ENCODE data around the gene OR7G1.

DNA sequence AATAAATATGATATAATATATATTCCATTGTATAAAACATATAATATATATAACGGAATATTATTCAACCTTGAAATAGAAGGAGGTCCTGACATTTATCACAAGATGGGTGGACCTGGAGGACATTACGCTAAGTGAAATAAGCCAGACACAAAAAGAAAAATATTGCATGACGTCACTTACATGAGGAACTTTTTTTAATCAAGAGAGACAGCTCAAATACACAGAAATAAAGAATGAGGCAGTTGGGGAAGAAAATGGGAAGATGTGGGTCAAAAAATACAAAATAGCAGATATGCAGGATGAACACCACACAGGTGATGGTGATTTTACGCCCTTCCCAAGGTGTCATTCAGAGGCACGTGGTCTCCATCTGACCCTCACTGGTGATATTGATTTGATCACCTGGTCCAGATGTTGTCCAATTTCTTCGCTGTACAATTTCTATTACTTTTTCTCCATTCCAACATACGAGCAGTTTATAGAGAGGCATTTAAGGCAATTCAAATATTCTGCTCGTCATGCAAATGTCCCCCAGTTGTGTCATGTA, 24.1 kb upstream of the OR7G1 start:
- TF ChIP-seq, protein P1, sequence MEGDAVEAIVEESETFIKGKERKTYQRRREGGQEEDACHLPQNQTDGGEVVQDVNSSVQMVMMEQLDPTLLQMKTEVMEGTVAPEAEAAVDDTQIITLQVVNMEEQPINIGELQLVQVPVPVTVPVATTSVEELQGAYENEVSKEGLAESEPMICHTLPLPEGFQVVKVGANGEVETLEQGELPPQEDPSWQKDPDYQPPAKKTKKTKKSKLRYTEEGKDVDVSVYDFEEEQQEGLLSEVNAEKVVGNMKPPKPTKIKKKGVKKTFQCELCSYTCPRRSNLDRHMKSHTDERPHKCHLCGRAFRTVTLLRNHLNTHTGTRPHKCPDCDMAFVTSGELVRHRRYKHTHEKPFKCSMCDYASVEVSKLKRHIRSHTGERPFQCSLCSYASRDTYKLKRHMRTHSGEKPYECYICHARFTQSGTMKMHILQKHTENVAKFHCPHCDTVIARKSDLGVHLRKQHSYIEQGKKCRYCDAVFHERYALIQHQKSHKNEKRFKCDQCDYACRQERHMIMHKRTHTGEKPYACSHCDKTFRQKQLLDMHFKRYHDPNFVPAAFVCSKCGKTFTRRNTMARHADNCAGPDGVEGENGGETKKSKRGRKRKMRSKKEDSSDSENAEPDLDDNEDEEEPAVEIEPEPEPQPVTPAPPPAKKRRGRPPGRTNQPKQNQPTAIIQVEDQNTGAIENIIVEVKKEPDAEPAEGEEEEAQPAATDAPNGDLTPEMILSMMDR (IDR thresholded peaks at IDR 0.05; ENCODE audit: insufficient read depth, low read length, poor library complexity, severe bottlenecking) = no peak
- TF ChIP-seq EZH2phosphoT487 (conservative IDR thresholded peaks at IDR 0.05; ENCODE audit: low read length) = no peak

Data from SU-DHL-6 (cell line).